Fibroblast of mammary gland (primary cell): ENCODE measurements around the gene GINS3.
"Not testable (repeated sequence)": the region's sequence is repeated elsewhere in the genome, so short reads cannot be mapped to it uniquely, and the experiment has no call there.

Experiments
- DNase-seq: peaks from one replicate; pipeline ENCODE4 v3.0.0-alpha.2; 2010; ENCODE audit warnings: low read depth
- H3K4me3 ChIP-seq: 2 replicates; pipeline ENCODE4 v1.5.1; 2011; ENCODE audit warnings: low read depth, mild to moderate bottlenecking, low read length, moderate library complexity; ENCODE audit not compliant: control insufficient read depth
- TF ChIP-seq, protein P1 (sequence below): conservative IDR thresholded peaks from 2 replicates; pipeline ENCODE4 v1.5.1; 2011; ENCODE audit warnings: low read depth, low read length, inconsistent platforms; ENCODE audit not compliant: control insufficient read depth, insufficient read depth

GINS3 gene

DNA sequence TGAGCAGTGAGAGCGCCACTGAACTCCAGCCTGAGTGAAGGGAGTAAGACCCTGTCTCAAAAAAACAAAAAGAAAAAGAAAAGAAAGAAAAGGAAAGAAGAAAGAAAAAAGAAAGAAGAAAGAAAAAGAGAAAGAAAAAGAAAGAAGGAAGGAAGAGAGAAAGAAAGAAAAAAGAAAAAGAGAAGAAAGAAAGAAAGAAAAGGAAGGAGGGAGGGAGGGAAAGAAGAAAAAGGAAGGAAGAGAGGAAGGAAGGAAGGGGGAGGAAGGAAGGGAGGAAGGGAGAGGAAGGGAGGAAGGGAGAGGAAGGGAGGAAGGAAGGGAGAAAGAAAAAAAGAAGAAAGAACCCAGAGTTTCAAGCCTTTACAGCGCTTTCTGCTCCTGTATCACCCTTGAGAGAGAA, 19.1 kb downstream of the GINS3 start:
- TF ChIP-seq, protein P1, sequence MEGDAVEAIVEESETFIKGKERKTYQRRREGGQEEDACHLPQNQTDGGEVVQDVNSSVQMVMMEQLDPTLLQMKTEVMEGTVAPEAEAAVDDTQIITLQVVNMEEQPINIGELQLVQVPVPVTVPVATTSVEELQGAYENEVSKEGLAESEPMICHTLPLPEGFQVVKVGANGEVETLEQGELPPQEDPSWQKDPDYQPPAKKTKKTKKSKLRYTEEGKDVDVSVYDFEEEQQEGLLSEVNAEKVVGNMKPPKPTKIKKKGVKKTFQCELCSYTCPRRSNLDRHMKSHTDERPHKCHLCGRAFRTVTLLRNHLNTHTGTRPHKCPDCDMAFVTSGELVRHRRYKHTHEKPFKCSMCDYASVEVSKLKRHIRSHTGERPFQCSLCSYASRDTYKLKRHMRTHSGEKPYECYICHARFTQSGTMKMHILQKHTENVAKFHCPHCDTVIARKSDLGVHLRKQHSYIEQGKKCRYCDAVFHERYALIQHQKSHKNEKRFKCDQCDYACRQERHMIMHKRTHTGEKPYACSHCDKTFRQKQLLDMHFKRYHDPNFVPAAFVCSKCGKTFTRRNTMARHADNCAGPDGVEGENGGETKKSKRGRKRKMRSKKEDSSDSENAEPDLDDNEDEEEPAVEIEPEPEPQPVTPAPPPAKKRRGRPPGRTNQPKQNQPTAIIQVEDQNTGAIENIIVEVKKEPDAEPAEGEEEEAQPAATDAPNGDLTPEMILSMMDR = no peak
- H3K4me3 ChIP-seq = no peak overlapping the region
- no peak for DNase-seq

DNA sequence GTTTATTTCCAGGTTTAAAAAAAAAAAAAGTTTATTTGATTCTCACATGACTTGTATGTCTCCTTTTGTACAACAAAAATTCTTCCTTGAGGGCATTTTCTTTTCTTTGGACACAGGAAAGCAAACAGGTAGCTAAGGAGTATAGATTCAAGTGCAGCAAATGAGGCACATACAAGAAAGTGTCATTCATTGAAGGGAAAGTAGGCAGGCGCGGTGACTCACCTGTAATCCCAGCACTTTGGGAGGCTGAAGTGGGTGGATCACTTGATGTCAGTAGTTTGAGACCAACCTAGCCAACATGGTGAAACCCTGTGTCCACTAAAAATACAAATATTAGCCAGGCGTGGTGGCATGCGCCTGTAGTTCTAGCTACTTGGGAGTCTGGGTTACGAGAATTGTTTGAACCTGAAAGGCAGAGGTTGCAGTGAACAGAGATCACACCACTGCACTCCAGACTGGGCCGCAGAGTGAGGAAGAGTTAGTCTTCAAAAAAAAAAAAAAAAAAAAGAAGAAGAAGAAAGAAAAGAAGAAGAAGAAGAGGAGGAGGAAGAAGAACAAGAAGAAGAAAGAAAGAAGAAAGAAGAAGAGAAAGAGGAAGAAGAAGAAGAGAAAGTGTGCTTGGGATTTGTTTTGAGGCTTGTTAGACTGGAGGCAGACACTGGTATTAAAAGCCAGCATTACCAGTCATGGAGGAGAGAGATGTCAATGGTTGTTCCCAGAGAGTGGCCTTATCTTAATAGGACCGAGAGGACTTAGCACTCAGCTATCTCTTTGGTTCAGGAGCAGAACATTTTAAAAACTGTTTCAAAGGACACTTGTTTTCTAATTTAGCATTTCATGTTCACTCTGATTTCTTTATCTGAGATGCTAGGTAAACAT, 19.7 kb downstream of the GINS3 start:
- no peak overlapping the region for H3K4me3 ChIP-seq
- TF ChIP-seq, protein P1 = no peak
- DNase-seq = no peak

DNA sequence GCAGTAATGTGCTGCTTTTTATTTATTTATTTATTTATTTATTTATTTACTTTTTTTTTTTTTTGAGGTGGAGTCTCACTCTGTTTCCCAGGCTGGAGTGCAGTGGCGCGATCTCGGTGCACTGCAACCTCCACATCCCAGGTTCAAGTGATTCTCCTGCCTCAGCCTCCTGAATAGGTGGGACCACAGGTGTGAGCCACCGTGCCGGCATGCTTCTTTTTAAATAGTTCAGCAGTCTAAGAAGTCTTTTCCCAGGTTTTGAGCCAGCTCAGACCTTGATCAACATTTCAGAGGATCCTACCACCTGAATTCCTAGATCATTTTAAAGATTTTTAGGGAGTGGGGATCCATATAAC, 20.3 kb downstream of the GINS3 start:
- DNase-seq, H3K4me3 ChIP-seq: not testable (repeated sequence)

GRCh38 chr16:58413359-58413758, 21.1 kb downstream of the GINS3 start:
- DNase-seq = peak; percentile 12
- TF ChIP-seq, protein P1 = no peak
- H3K4me3 ChIP-seq = no peak overlapping the region

DNA sequence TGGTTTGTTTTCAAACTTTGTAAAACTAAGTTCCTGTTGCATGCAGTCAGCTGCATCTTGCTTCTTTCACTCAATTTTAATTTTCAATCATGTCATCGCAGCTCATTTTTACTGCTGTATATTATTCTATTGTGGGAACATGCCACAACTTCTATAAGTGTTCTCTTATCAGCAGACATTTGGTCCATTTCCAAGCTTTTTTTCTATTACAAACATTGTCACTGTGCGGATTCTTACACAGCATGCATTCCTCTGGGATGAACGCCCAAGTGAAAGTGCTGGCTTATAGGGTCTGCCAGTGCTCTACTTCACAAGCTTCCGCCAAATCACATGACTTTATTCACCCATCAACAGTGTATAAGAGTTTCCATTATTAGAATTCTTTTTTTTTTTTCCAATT, 22.7 kb downstream of the GINS3 start:
- DNase-seq = no peak
- TF ChIP-seq, protein P1 = no peak
- no peak overlapping the region for H3K4me3 ChIP-seq

- not testable (repeated sequence) for H3K4me3 ChIP-seq, DNase-seq
Observed at GRCh38 chr16:58415961-58416360, 23.7 kb downstream of the GINS3 start.

GRCh38 chr16:58417035-58417434, 24.8 kb downstream of the GINS3 start:
- no peak overlapping the region for H3K4me3 ChIP-seq
- no peak for DNase-seq
- TF ChIP-seq, protein P1 = no peak

DNA sequence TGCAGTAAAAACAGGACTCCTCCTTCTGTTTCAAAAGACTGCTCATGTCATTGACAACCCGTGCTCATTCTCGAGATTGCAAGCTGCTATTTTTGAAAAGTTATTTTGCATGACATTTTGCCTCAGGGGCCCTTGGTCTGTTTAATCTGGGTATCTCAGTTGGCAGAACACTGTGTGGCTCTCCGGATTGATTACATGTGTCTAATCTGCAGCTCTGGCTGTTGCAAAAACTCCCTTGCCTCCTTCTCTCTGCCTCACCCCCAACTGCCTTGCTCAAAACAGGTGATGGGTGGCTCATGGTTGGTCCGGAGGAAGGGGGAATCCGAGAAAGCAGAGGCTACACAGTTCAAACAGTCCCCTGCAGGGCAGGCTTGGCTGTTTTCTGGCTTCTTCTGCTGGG, 25.3 kb downstream of the GINS3 start:
- TF ChIP-seq, protein P1 = no peak
- no peak overlapping the region for H3K4me3 ChIP-seq
- no peak for DNase-seq
